Neutrophil (primary cell): ENCODE results near the gene NACC1.

Experiments
- H3K27ac ChIP-seq: fragments of 200-600 bp; sonication (generic); 2 replicates; pipeline ENCODE4 v1.5.1; 2016; ENCODE audit warnings: mild to moderate bottlenecking, moderate library complexity
- H3K27me3 ChIP-seq: fragments of 200-600 bp; sonication (generic); 2 replicates; pipeline ENCODE4 v1.6.0; 2016; ENCODE audit warnings: mild to moderate bottlenecking
- H3K36me3 ChIP-seq: fragments of 200-600 bp; sonication (generic); 2 replicates; pipeline ENCODE4 v1.5.1; 2017
- H3K4me1 ChIP-seq, 2 experiments: fragments of 200-600 bp in 1 of 2; sonication (generic) in 1 of 2; 1 replicate in 1 of 2; 2 replicates in 1 of 2; pipeline versions ENCODE4 v1.5.1 to v1.6.1; 2013 to 2016; ENCODE audit warnings: low read depth in 1 of 2, low read length in 1 of 2, mild to moderate bottlenecking in 1 of 2, moderate library complexity in 1 of 2; ENCODE audit not compliant: control insufficient read depth in 1 of 2, insufficient read depth in 1 of 2
- H3K4me3 ChIP-seq, 2 experiments: fragments of 200-600 bp in 1 of 2; sonication (generic) in 1 of 2; 1 replicate in 1 of 2; 2 replicates in 1 of 2; pipeline ENCODE4 v1.5.1; 2013 to 2016; ENCODE audit warnings: low read depth in 1 of 2, low read length in 1 of 2, mild to moderate bottlenecking in 1 of 2, moderate library complexity in 1 of 2
- H3K9me3 ChIP-seq: fragments of 200-600 bp; sonication (generic); 2 replicates; pipeline ENCODE4 v1.5.1; 2016
- CTCF ChIP-seq: fragments of 200-600 bp; sonication (generic); IDR thresholded peaks from 2 replicates; pipeline ENCODE4 v1.5.1; 2016; ENCODE audit warnings: antibody characterized with exemption

NACC1 gene

GRCh38 chr19:13092158-13092543 is 25.9 kb upstream of the NACC1 start:
- no peak overlapping the region for H3K4me3 ChIP-seq
- no peaks in the 10 kb centered on the region for H3K36me3 ChIP-seq
- H3K9me3 ChIP-seq, result no peaks in the 10 kb centered on the region
- peaks cover 28 to 31% of the 10 kb centered on the region in 2 experiments for H3K4me1 ChIP-seq
- no peak for TF ChIP-seq CTCF
- peaks cover 7% of the 10 kb centered on the region for H3K27me3 ChIP-seq
- no peak overlapping the region for H3K27ac ChIP-seq

GRCh38 chr19:13092606-13093235 is 25.3 kb upstream of the NACC1 start:
- Histone ChIP-seq H3K4me1 (peaks cover 28 to 35% of the 10 kb centered on the region in 2 experiments), H3K4me3 (no peak overlapping the region), H3K27me3 (peaks cover 7% of the 10 kb centered on the region), H3K9me3 (no peaks in the 10 kb centered on the region), H3K36me3 (no peaks in the 10 kb centered on the region), H3K27ac (no peak overlapping the region)
- TF ChIP-seq CTCF, result no peak

- peaks cover 7% of the 10 kb centered on the region for H3K27me3 ChIP-seq
- peak overlapping the region in 1 of 2 experiments; percentile 93 for H3K4me3 ChIP-seq
- H3K36me3 ChIP-seq, result no peaks in the 10 kb centered on the region
- H3K9me3 ChIP-seq, result no peaks in the 10 kb centered on the region
- peak overlapping the region; percentile 99 for H3K27ac ChIP-seq
- TF ChIP-seq CTCF, result peak; percentile 93
- peaks cover 31 to 43% of the 10 kb centered on the region in 2 experiments for H3K4me1 ChIP-seq
Measured at GRCh38 chr19:13093407-13094105, 24.5 kb upstream of the NACC1 start.

GRCh38 chr19:13094106-13094504 is 24.0 kb upstream of the NACC1 start:
- H3K36me3 ChIP-seq, result no peaks in the 10 kb centered on the region
- peak overlapping the region; percentile 4 to 93 for H3K4me3 ChIP-seq
- TF ChIP-seq CTCF, result no peak
- H3K27me3 ChIP-seq, result peaks cover 7% of the 10 kb centered on the region
- no peaks in the 10 kb centered on the region for H3K9me3 ChIP-seq
- peak overlapping the region; percentile 99 for H3K27ac ChIP-seq
- peaks cover 34 to 44% of the 10 kb centered on the region in 2 experiments for H3K4me1 ChIP-seq

- peaks cover 2% of the 10 kb centered on the region for H3K36me3 ChIP-seq
- H3K27ac ChIP-seq, result peak overlapping the region; percentile 99
- H3K9me3 ChIP-seq, result no peaks in the 10 kb centered on the region
- TF ChIP-seq CTCF, result no peak
- H3K4me3 ChIP-seq, result peak overlapping the region; percentile 93 to 95
- peaks cover 7% of the 10 kb centered on the region for H3K27me3 ChIP-seq
- H3K4me1 ChIP-seq, result peaks cover 39 to 50% of the 10 kb centered on the region in 2 experiments
Measured at GRCh38 chr19:13094771-13095392, 23.2 kb upstream of the NACC1 start.
